Measurements from ENCODE around the gene PDE5A.

DNA sequence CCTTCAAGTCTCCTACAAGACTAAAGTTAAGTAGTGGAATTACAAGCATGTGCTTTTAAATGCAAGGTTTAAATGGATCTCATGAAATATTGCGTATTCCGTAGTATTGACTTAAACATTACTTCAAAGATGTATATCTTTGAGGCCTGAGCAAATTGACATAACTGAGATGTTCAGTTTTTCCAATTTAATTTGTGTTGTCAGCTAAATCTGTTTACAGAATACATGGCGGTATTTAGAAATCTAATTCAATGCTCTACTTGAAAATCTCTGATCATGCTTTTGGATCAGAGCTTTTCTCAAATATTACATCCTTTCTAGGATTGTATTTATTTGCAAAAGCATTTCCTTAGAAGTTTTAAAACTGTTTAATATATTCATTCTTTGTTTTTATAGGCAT, 47.5 kb upstream of the PDE5A start:
- TF ChIP-seq CTCF (IDR thresholded peaks at IDR 0.05) = no peak
- TF ChIP-seq POLR2AphosphoS5 (IDR thresholded peaks at IDR 0.05) = no peak
- TF ChIP-seq POLR2A (IDR thresholded peaks at IDR 0.05) = no peak
- no peak for TF ChIP-seq EP300 (IDR thresholded peaks at IDR 0.05)
